ENCODE data around the gene FFAR3.

FFAR3 gene

DNA sequence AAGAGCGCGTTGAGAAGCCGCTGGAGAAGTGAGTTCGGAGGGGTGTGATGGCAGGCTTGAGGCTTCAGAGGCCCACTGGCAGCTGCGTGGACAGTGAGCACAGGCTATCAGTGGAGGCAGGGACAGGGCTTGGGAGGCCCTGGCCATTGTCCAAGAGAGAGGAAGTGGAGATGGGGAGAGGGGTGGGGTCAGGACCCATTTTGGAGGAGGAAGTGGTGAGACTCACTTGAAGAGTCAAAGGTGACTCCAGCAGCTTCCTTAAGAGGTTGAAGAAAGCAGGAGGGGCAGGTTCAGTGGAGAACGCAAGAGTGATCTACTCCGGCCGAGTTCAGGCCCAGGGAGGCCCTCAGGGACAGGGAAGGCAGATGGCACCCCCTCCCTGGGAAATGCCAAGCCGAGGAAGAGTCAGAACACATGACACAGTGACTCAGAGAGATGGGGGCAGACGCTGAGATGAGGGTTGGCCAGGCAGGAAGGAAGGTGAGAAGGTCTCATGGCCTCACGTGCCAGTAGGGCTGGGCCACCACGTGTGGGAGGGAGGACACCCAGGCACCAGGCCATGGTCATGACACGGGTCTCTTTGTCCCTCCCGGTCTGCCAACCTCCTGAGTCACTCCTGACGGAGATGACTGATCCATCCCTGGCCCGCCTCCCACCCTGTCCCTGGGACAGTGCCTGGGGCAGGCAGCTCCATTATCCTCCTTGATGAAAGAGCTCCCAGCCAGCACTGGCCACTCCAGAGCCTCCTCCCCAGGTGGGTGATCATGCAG, 39.4 kb upstream of the FFAR3 start:
- no peaks in the 10 kb centered on the region for H3F3A ChIP-seq (ENCODE audit: insufficient read depth, low read length)
- H3K79me2 ChIP-seq (ENCODE audit: low read length) = no peaks in the 10 kb centered on the region
- no peaks in the 10 kb centered on the region for H3K9me2 ChIP-seq (replicated peaks; ENCODE audit: insufficient read depth, low read length)
- no peak for DNase-seq
- no peaks in the 10 kb centered on the region for H3K36me3 ChIP-seq (replicated peaks; ENCODE audit: insufficient read depth, low read length)
- no peaks in the 10 kb centered on the region for H3K9me3 ChIP-seq (replicated peaks; ENCODE audit: insufficient read depth, low read length)
- H3K4me1 ChIP-seq (ENCODE audit: low read length) = no peaks in the 10 kb centered on the region
- TF ChIP-seq EZH2phosphoT487 (IDR thresholded peaks at IDR 0.05; ENCODE audit: low read length) = no peak
- TF ChIP-seq, protein P1, sequence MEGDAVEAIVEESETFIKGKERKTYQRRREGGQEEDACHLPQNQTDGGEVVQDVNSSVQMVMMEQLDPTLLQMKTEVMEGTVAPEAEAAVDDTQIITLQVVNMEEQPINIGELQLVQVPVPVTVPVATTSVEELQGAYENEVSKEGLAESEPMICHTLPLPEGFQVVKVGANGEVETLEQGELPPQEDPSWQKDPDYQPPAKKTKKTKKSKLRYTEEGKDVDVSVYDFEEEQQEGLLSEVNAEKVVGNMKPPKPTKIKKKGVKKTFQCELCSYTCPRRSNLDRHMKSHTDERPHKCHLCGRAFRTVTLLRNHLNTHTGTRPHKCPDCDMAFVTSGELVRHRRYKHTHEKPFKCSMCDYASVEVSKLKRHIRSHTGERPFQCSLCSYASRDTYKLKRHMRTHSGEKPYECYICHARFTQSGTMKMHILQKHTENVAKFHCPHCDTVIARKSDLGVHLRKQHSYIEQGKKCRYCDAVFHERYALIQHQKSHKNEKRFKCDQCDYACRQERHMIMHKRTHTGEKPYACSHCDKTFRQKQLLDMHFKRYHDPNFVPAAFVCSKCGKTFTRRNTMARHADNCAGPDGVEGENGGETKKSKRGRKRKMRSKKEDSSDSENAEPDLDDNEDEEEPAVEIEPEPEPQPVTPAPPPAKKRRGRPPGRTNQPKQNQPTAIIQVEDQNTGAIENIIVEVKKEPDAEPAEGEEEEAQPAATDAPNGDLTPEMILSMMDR (IDR thresholded peaks at IDR 0.05; ENCODE audit: low read length) = no peak
- TF ChIP-seq EZH2 (optimal IDR thresholded peaks at IDR 0.05; ENCODE audit: low read depth, low read length) = no peak
- H3K27ac ChIP-seq (ENCODE audit: low read length) = no peak overlapping the region
- no peak overlapping the region for H3K9ac ChIP-seq (ENCODE audit: low read length)
- no peaks in the 10 kb centered on the region for H4K20me1 ChIP-seq (ENCODE audit: insufficient read depth, low read length)
- H3K4me3 ChIP-seq (ENCODE audit: low read length) = no peak overlapping the region
- H2AFZ ChIP-seq (ENCODE audit: low read length) = no peak overlapping the region
- peaks cover 57% of the 10 kb centered on the region for H3K27me3 ChIP-seq (replicated peaks; ENCODE audit: insufficient read depth, low read length)
- no peak overlapping the region for H3K4me2 ChIP-seq (ENCODE audit: low read depth, low read length)

DNA sequence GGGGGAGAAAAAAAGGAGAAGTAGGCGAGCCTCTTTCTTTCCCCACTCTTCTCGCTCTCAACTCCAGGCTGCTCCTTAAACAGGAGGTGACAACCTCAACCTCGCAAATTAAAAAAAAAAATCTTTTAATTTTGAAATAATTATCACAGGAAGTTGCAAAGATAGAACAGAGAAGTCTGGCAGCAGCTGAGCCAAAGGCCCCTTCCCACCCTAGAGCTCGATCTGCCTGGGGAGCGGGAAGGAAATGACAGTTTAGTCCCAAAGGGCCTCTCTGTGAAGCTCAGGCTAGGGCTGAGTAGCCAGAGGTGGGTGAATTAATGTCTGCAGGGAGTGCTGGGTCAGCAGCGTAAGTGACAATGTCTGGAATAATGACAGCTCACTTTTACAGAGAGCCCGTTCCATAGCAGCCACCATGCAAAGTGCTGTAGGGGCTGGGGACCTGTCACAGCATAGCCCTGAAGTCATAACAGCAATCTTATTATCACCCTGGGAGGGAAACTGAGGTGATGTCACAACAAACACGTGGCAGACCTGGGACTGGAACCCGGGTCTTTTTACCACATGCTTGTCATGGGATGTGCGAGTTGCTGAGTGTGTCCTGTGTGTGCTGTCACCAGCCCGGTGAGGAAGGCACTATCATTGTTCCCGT, 38.1 kb upstream of the FFAR3 start:
- no peak overlapping the region for H3K9ac ChIP-seq (ENCODE audit: low read length)
- peaks cover 55% of the 10 kb centered on the region for H3K27me3 ChIP-seq (replicated peaks; ENCODE audit: insufficient read depth, low read length)
- DNase-seq = no peak
- no peaks in the 10 kb centered on the region for H3K4me1 ChIP-seq (ENCODE audit: low read length)
- no peak overlapping the region for H3K4me3 ChIP-seq (ENCODE audit: low read length)
- H3K27ac ChIP-seq (ENCODE audit: low read length) = no peak overlapping the region
- no peaks in the 10 kb centered on the region for H4K20me1 ChIP-seq (ENCODE audit: insufficient read depth, low read length)
- H3K4me2 ChIP-seq (ENCODE audit: low read depth, low read length) = no peak overlapping the region
- H2AFZ ChIP-seq (ENCODE audit: low read length) = no peak overlapping the region
- no peaks in the 10 kb centered on the region for H3K79me2 ChIP-seq (ENCODE audit: low read length)
- H3K9me3 ChIP-seq (replicated peaks; ENCODE audit: insufficient read depth, low read length) = no peaks in the 10 kb centered on the region
- no peaks in the 10 kb centered on the region for H3K36me3 ChIP-seq (replicated peaks; ENCODE audit: insufficient read depth, low read length)
- no peaks in the 10 kb centered on the region for H3F3A ChIP-seq (ENCODE audit: insufficient read depth, low read length)
- H3K9me2 ChIP-seq (replicated peaks; ENCODE audit: insufficient read depth, low read length) = no peaks in the 10 kb centered on the region
- TF ChIP-seq EZH2phosphoT487 (IDR thresholded peaks at IDR 0.05; ENCODE audit: low read length) = no peak
- no peak for TF ChIP-seq EZH2 (optimal IDR thresholded peaks at IDR 0.05; ENCODE audit: low read depth, low read length)
- TF ChIP-seq, protein P1 (IDR thresholded peaks at IDR 0.05; ENCODE audit: low read length) = no peak

DNA sequence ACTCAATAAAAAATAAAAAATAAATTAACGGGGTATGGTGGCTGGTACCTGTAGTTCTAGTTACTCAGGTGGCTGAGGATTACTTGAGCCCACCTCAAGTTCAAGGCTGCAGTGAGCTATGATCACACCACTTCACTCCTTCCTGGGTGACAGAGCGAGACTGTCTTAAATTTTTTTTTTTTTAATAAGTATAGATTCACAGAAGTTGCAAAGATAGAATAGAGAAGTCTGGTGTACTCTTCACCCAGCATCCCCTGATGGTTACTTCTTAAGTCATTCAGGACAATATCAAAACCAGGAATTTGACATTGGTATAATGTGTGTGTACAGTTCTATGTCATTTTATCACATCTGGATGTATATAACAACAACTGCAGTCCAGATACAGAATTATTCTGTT, 37.0 kb upstream of the FFAR3 start:
- H3K4me3 ChIP-seq (ENCODE audit: low read length) = no peak overlapping the region
- TF ChIP-seq, protein P1 (IDR thresholded peaks at IDR 0.05; ENCODE audit: low read length) = no peak
- no peaks in the 10 kb centered on the region for H3F3A ChIP-seq (ENCODE audit: insufficient read depth, low read length)
- no peak overlapping the region for H3K4me2 ChIP-seq (ENCODE audit: low read depth, low read length)
- peaks cover 66% of the 10 kb centered on the region for H3K27me3 ChIP-seq (replicated peaks; ENCODE audit: insufficient read depth, low read length)
- no peak overlapping the region for H3K27ac ChIP-seq (ENCODE audit: low read length)
- H3K9me2 ChIP-seq (replicated peaks; ENCODE audit: insufficient read depth, low read length) = no peaks in the 10 kb centered on the region
- no peaks in the 10 kb centered on the region for H3K36me3 ChIP-seq (replicated peaks; ENCODE audit: insufficient read depth, low read length)
- H3K9ac ChIP-seq (ENCODE audit: low read length) = no peak overlapping the region
- no peaks in the 10 kb centered on the region for H3K9me3 ChIP-seq (replicated peaks; ENCODE audit: insufficient read depth, low read length)
- H4K20me1 ChIP-seq (ENCODE audit: insufficient read depth, low read length) = no peaks in the 10 kb centered on the region
- no peaks in the 10 kb centered on the region for H3K79me2 ChIP-seq (ENCODE audit: low read length)
- no peak overlapping the region for H2AFZ ChIP-seq (ENCODE audit: low read length)
- DNase-seq = no peak
- H3K4me1 ChIP-seq (ENCODE audit: low read length) = no peaks in the 10 kb centered on the region

Measured in MM.1S (cell line).